ENCODE measurements around the gene PITPNC1. TPM values are rescaled to one million over a fixed set of nuclear protein-coding genes. Genes with fewer than 3 reads are reported as not detected.

PITPNC1 gene
- total RNA-seq, 1 experiment from 2014 or later, result 6.3 TPM

- in situ Hi-C loops (cut with HindIII; ENCODE audit: low pct_unique_long_range_greater_than_20kb, low sequenced_read_pairs), result no loop called here
These were observed 281.2 kb downstream of the PITPNC1 start for GRCh38 chr17:67658265-67658664.

GRCh38 chr17:67659028-67659427, 281.9 kb downstream of the PITPNC1 start:
- in situ Hi-C loops (cut with HindIII; ENCODE audit: low pct_unique_long_range_greater_than_20kb, low sequenced_read_pairs), result no loop called here
- DNase-seq (ENCODE audit: low read depth), result no peak

More at GRCh38 chr17:67658265-67658664, 281.2 kb downstream of the PITPNC1 start:
- DNase-seq (ENCODE audit: low read depth), result no peak

GRCh38 chr17:67662712-67663111, 285.6 kb downstream of the PITPNC1 start:
- in situ Hi-C loops (cut with HindIII; ENCODE audit: low pct_unique_long_range_greater_than_20kb, low sequenced_read_pairs), result no loop called here
- no peak for DNase-seq (ENCODE audit: low read depth)

- in situ Hi-C loops (cut with HindIII; ENCODE audit: low pct_unique_long_range_greater_than_20kb, low sequenced_read_pairs), result no loop called here
- no peak for DNase-seq (ENCODE audit: low read depth)
These were observed 286.4 kb downstream of the PITPNC1 start for GRCh38 chr17:67663457-67663856.

GRCh38 chr17:67666028-67666427, 288.9 kb downstream of the PITPNC1 start:
- in situ Hi-C loops (cut with HindIII; ENCODE audit: low pct_unique_long_range_greater_than_20kb, low sequenced_read_pairs), result no loop called here
- no peak for DNase-seq (ENCODE audit: low read depth)

- in situ Hi-C loops (cut with HindIII; ENCODE audit: low pct_unique_long_range_greater_than_20kb, low sequenced_read_pairs), result no loop called here
- DNase-seq (ENCODE audit: low read depth), result no peak
These were observed 289.6 kb downstream of the PITPNC1 start for GRCh38 chr17:67666710-67667109.

- in situ Hi-C loops (cut with HindIII; ENCODE audit: low pct_unique_long_range_greater_than_20kb, low sequenced_read_pairs), result no loop called here
These were observed 294.4 kb downstream of the PITPNC1 start for GRCh38 chr17:67671493-67671892.

GRCh38 chr17:67672592-67673335, 295.7 kb downstream of the PITPNC1 start:
- in situ Hi-C loops (cut with HindIII; ENCODE audit: low pct_unique_long_range_greater_than_20kb, low sequenced_read_pairs), result no loop called here
- DNase-seq (ENCODE audit: low read depth), result no peak

More at GRCh38 chr17:67671493-67671892, 294.4 kb downstream of the PITPNC1 start:
- DNase-seq (ENCODE audit: low read depth), result no peak

GRCh38 chr17:67675481-67675880, 298.4 kb downstream of the PITPNC1 start:
- in situ Hi-C loops (cut with HindIII; ENCODE audit: low pct_unique_long_range_greater_than_20kb, low sequenced_read_pairs), result no loop called here
- DNase-seq (ENCODE audit: low read depth), result no peak

- DNase-seq (ENCODE audit: low read depth), result no peak
- in situ Hi-C loops (cut with HindIII; ENCODE audit: low pct_unique_long_range_greater_than_20kb, low sequenced_read_pairs), result no loop called here
These were observed 299.2 kb downstream of the PITPNC1 start for GRCh38 chr17:67676305-67676704.

GRCh38 chr17:67678414-67678813, 301.3 kb downstream of the PITPNC1 start:
- in situ Hi-C loops (cut with HindIII; ENCODE audit: low pct_unique_long_range_greater_than_20kb, low sequenced_read_pairs), result no loop called here
- no peak for DNase-seq (ENCODE audit: low read depth)

- in situ Hi-C loops (cut with HindIII; ENCODE audit: low pct_unique_long_range_greater_than_20kb, low sequenced_read_pairs), result no loop called here
- DNase-seq (ENCODE audit: low read depth), result no peak
These were observed 302.1 kb downstream of the PITPNC1 start for GRCh38 chr17:67679225-67679624.

- DNase-seq (ENCODE audit: low read depth), result no peak
- in situ Hi-C loops (cut with HindIII; ENCODE audit: low pct_unique_long_range_greater_than_20kb, low sequenced_read_pairs), result no loop called here
These were observed 302.6 kb downstream of the PITPNC1 start for GRCh38 chr17:67679721-67680120.

- in situ Hi-C loops (cut with HindIII; ENCODE audit: low pct_unique_long_range_greater_than_20kb, low sequenced_read_pairs), result no loop called here
- no peak for DNase-seq (ENCODE audit: low read depth)
These were observed 303.6 kb downstream of the PITPNC1 start for GRCh38 chr17:67680445-67681224.

- DNase-seq (ENCODE audit: low read depth), result no peak
- in situ Hi-C loops (cut with HindIII; ENCODE audit: low pct_unique_long_range_greater_than_20kb, low sequenced_read_pairs), result no loop called here
These were observed 305.1 kb downstream of the PITPNC1 start for GRCh38 chr17:67682196-67682595.

- DNase-seq (ENCODE audit: low read depth), result no peak
- in situ Hi-C loops (cut with HindIII; ENCODE audit: low pct_unique_long_range_greater_than_20kb, low sequenced_read_pairs), result no loop called here
These were observed 308.3 kb downstream of the PITPNC1 start for GRCh38 chr17:67685351-67685750.

GRCh38 chr17:67686241-67686640, 309.2 kb downstream of the PITPNC1 start:
- DNase-seq (ENCODE audit: low read depth), result no peak
- in situ Hi-C loops (cut with HindIII; ENCODE audit: low pct_unique_long_range_greater_than_20kb, low sequenced_read_pairs), result no loop called here

- in situ Hi-C loops (cut with HindIII; ENCODE audit: low pct_unique_long_range_greater_than_20kb, low sequenced_read_pairs), result no loop called here
These were observed 310.4 kb downstream of the PITPNC1 start for GRCh38 chr17:67687511-67687910.

GRCh38 chr17:67689534-67690177, 312.6 kb downstream of the PITPNC1 start:
- in situ Hi-C loops (cut with HindIII; ENCODE audit: low pct_unique_long_range_greater_than_20kb, low sequenced_read_pairs), result no loop called here

More at GRCh38 chr17:67687511-67687910, 310.4 kb downstream of the PITPNC1 start:
- no peak for DNase-seq (ENCODE audit: low read depth)

More at GRCh38 chr17:67689534-67690177, 312.6 kb downstream of the PITPNC1 start:
- DNase-seq (ENCODE audit: low read depth), result peak; percentile 32

Data from Caki2 (cell line).